Ectodermal cell (in vitro differentiated cells): ENCODE results near the gene VWA2.

Experiments
- H3K27ac ChIP-seq: 2 replicates; pipeline ENCODE4 v1.7.0; 2013; ENCODE audit warnings: mild to moderate bottlenecking, low read depth, low read length; ENCODE audit not compliant: insufficient read depth, poor library complexity, severe bottlenecking
- H3K27me3 ChIP-seq: 2 replicates; pipeline ENCODE4 v1.7.0; 2013; ENCODE audit warnings: mild to moderate bottlenecking, low read length; ENCODE audit not compliant: insufficient read depth, control insufficient read depth, poor library complexity, severe bottlenecking
- H3K36me3 ChIP-seq: one replicate; pipeline ENCODE4 v1.7.0; 2013; ENCODE audit warnings: low read length; ENCODE audit not compliant: control insufficient read depth, insufficient read depth
- H3K4me1 ChIP-seq: one replicate; pipeline ENCODE4 v1.7.0; 2013; ENCODE audit warnings: low read length; ENCODE audit not compliant: control insufficient read depth, insufficient read depth
- H3K4me3 ChIP-seq: 2 replicates; pipeline ENCODE4 v1.7.0; 2013; ENCODE audit warnings: low read depth, low read length, control low read depth; ENCODE audit not compliant: insufficient read depth
- H3K9me3 ChIP-seq: 2 replicates; pipeline ENCODE4 v1.7.0; 2013; ENCODE audit warnings: mild to moderate bottlenecking, low read length, moderate library complexity; ENCODE audit not compliant: control insufficient read depth
- WGBS, 2 experiments: methylation state at CpG; one replicate each; pipeline ENCODE4 v1.1.7; 2013; ENCODE audit warnings: missing lambda C conversion rate in 2 of 2; 5-methylcytosine and 5-hydroxymethylcytosine counted together

VWA2 gene

GRCh38 chr10:114244126-114244525 lies 5.1 kb downstream of the VWA2 start:
- Histone ChIP-seq H3K36me3 (no peaks in the 10 kb centered on the region), H3K4me1 (peaks cover 16% of the 10 kb centered on the region), H3K27ac (no peak overlapping the region), H3K27me3 (peaks cover 43% of the 10 kb centered on the region), H3K4me3 (no peak overlapping the region), H3K9me3 (no peaks in the 10 kb centered on the region)
- 85 to 89% methylated on average over 6 of the region's 6 CpGs for WGBS, 2 experiments

- no peak overlapping the region for H3K4me3 ChIP-seq
- H3K27ac ChIP-seq, result no peak overlapping the region
- no peaks in the 10 kb centered on the region for H3K9me3 ChIP-seq
- H3K36me3 ChIP-seq, result no peaks in the 10 kb centered on the region
- peaks cover 9% of the 10 kb centered on the region for H3K4me1 ChIP-seq
- 88 to 93% methylated on average over 9 of the region's 9 CpGs for WGBS, 2 experiments
- H3K27me3 ChIP-seq, result peaks cover 31% of the 10 kb centered on the region
Observed at GRCh38 chr10:114245121-114245791, 6.2 kb downstream of the VWA2 start.

GRCh38 chr10:114246679-114247305 lies 7.7 kb downstream of the VWA2 start:
- H3K27ac ChIP-seq, result no peak overlapping the region
- no peak overlapping the region for H3K4me3 ChIP-seq
- 94 to 95% methylated on average over 7 of the region's 7 CpGs for WGBS, 2 experiments
- H3K36me3 ChIP-seq, result no peaks in the 10 kb centered on the region
- H3K27me3 ChIP-seq, result peaks cover 16% of the 10 kb centered on the region
- peaks cover 9% of the 10 kb centered on the region for H3K4me1 ChIP-seq
- H3K9me3 ChIP-seq, result no peaks in the 10 kb centered on the region

GRCh38 chr10:114250236-114250635 lies 11.2 kb downstream of the VWA2 start:
- no peaks in the 10 kb centered on the region for H3K9me3 ChIP-seq
- no peak overlapping the region for H3K4me3 ChIP-seq
- 97 to 98% methylated on average over 4 to 6 of the region's 6 CpGs for WGBS, 2 experiments
- no peaks in the 10 kb centered on the region for H3K27me3 ChIP-seq
- peaks cover 5% of the 10 kb centered on the region for H3K4me1 ChIP-seq
- no peaks in the 10 kb centered on the region for H3K36me3 ChIP-seq
- H3K27ac ChIP-seq, result no peak overlapping the region

GRCh38 chr10:114250716-114251115 lies 11.7 kb downstream of the VWA2 start:
- Histone ChIP-seq H3K36me3 (no peaks in the 10 kb centered on the region), H3K9me3 (no peaks in the 10 kb centered on the region), H3K27ac (no peak overlapping the region), H3K4me3 (no peak overlapping the region), H3K27me3 (no peaks in the 10 kb centered on the region), H3K4me1 (no peaks in the 10 kb centered on the region)
- WGBS, 2 experiments, result 81 to 89% methylated on average over 1 of the region's 1 CpG

- H3K4me3 ChIP-seq, result no peak overlapping the region
- WGBS, 2 experiments, result 92 to 95% methylated on average over 5 of the region's 5 CpGs
- no peaks in the 10 kb centered on the region for H3K4me1 ChIP-seq
- no peaks in the 10 kb centered on the region for H3K27me3 ChIP-seq
- no peaks in the 10 kb centered on the region for H3K9me3 ChIP-seq
- H3K27ac ChIP-seq, result no peak overlapping the region
- no peaks in the 10 kb centered on the region for H3K36me3 ChIP-seq
Observed at GRCh38 chr10:114252092-114252491, 13.0 kb downstream of the VWA2 start.

- H3K36me3 ChIP-seq, result no peaks in the 10 kb centered on the region
- WGBS, 2 experiments, result 91 to 94% methylated on average over 3 of the region's 7 CpGs
- H3K27me3 ChIP-seq, result no peaks in the 10 kb centered on the region
Observed at GRCh38 chr10:114252883-114253282, 13.8 kb downstream of the VWA2 start.

GRCh38 chr10:114255227-114255626 lies 16.2 kb downstream of the VWA2 start:
- Histone ChIP-seq H3K4me1 (no peaks in the 10 kb centered on the region), H3K4me3 (no peak overlapping the region), H3K9me3 (no peaks in the 10 kb centered on the region), H3K27ac (no peak overlapping the region), H3K36me3 (no peaks in the 10 kb centered on the region), H3K27me3 (no peaks in the 10 kb centered on the region)
- 88 to 100% methylated on average over 1 of the region's 1 CpG for WGBS, 2 experiments

More at GRCh38 chr10:114252883-114253282, 13.8 kb downstream of the VWA2 start:
- Histone ChIP-seq H3K27ac (no peak overlapping the region), H3K4me3 (no peak overlapping the region), H3K4me1 (no peaks in the 10 kb centered on the region), H3K9me3 (no peaks in the 10 kb centered on the region)

- Histone ChIP-seq H3K9me3 (no peaks in the 10 kb centered on the region), H3K4me3 (no peak overlapping the region), H3K36me3 (no peaks in the 10 kb centered on the region), H3K27me3 (no peaks in the 10 kb centered on the region), H3K4me1 (no peaks in the 10 kb centered on the region), H3K27ac (no peak overlapping the region)
- WGBS, 2 experiments, result 90 to 93% methylated on average over 12 of the region's 12 CpGs
Observed at GRCh38 chr10:114256008-114256765, 17.1 kb downstream of the VWA2 start.

- Histone ChIP-seq H3K9me3 (no peaks in the 10 kb centered on the region), H3K27ac (no peak overlapping the region), H3K36me3 (no peaks in the 10 kb centered on the region), H3K4me3 (no peak overlapping the region), H3K27me3 (no peaks in the 10 kb centered on the region), H3K4me1 (no peaks in the 10 kb centered on the region)
- WGBS, 2 experiments, result 91 to 93% methylated on average over 3 of the region's 3 CpGs
Observed at GRCh38 chr10:114256822-114257221, 17.8 kb downstream of the VWA2 start.
